ENCODE measurements around the gene LMF1. TPM values are rescaled to one million over a fixed set of nuclear protein-coding genes. Genes with fewer than 3 reads are reported as not detected.

LMF1 gene
- total and polyA plus RNA-seq, 9 of the 15 experiments (the other 6 are each of a cell fraction or from before 2014, with no cell fraction given) = 0.11 to 1.6 (median 0.55) TPM; not detected in 1

DNA sequence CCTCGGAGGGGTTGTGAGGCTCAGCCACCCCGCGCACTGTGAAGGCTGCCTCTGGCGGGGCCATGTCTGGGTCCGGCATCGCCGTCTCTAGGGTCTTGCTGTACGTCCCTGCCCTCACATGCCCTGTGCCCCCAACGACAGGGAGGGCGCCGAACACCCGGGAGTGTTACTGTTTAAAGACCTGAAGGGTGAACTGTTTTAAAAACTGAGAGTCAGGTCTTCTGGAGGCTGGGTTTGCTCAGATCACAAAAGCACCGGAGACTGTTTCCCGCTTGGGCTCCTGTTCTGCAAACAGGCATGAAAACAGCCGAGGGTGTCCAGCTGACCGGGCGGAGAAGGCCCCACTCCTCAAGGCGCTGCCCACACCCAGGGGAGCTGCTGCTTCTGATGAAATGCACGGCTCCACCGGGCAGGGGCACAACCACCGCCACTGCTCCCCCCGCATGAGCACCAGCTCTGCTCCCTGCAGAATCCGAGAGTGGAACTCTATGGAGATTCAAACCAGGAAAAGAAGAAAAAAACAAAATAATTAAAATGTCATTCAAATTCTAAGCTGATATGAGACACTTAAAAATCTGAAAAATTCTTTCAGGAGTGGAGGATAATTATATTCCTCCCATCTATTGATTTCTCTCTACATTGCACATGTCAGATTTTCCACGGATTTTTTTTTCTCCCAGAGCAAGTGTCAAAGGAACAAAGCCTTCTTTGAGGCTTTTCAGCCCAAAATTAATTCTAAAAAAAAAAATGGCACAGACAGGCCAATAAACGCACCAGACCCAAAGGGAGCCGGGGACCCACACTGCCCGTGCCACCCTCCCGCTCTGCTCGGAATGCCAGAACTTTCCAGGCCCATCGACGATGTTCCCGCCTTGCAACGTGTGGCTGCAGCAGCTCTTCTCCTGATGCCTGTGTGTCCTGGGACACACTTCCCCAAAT is 74.3 kb downstream of the LMF1 start:
- in situ Hi-C loops (cut with MboI) = no loop called here

DNA sequence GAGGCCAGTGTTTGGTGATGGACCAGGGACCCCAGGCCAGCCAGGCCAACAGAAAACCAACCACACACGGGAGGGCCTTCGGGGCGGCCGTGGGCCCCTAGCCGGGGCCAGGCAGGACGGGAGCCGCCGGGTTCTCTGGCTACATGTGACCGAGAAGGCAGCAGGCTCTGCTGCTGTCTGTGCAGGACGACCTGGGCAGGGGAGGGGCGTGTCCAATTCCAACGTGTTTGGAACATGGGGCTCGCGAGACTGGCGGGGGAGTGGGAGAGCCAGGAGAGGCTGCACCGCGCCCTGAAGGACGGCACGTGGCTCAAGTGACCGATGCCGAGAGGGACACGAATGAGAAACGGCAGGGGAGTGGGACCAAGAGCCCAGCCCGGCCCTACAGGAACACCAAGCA is 75.4 kb downstream of the LMF1 start:
- 5% methylated on average over 22 of the region's 24 CpGs for WGBS (ENCODE audit: insufficient coverage, low coverage, missing lambda C conversion rate)
- no peak overlapping the region for H2AFZ ChIP-seq (ENCODE audit: low read depth, low read length)
- no peaks in the 10 kb centered on the region for H3K36me3 ChIP-seq (ENCODE audit: control insufficient read depth, insufficient read depth, low read length)
- H3K4me3 ChIP-seq = no peak overlapping the region
- intact Hi-C loops (cut with micrococcal nuclease) = no loop called here
- FAIRE-seq (no peak), ATAC-seq (no peak), DNase-seq (ENCODE audit: extremely low read depth in 1 of 4, low spot score in 3 of 4) (no peak)
- peaks cover 38 to 93% of the 10 kb centered on the region in 2 experiments; a peak in 4 of 5 replicates for H3K27me3 ChIP-seq (ENCODE audit: control insufficient read depth in 2 of 2, insufficient read depth in 2 of 2, low read length in 2 of 2)
- no peak overlapping the region for H3K27ac ChIP-seq (ENCODE audit: extremely low read depth, low read depth, low read length)
- peaks cover 28% of the 10 kb centered on the region for H4K20me1 ChIP-seq (replicated peaks; ENCODE audit: control insufficient read depth, insufficient read depth, low read length)
- H3K9me3 ChIP-seq (replicated peaks; ENCODE audit: control insufficient read depth, insufficient read depth, low read depth, low read length) = no peaks in the 10 kb centered on the region
- no TSS peak for BruUV-seq (replicated peaks)
- H3K9ac ChIP-seq (ENCODE audit: insufficient read depth in 1 of 2, low read depth in 2 of 2, low read length in 2 of 2) = no peak overlapping the region
- ChIA-PET CTCF (ENCODE audit: low intra/inter-chr PET ratio) (no interaction called here), POLR2A (no interaction called here)
- no peaks in the 10 kb centered on the region for H3K9me1 ChIP-seq (ENCODE audit: control insufficient read depth, insufficient read depth, low read length)
- in situ Hi-C loops (cut with MboI) = no loop called here
- H3K4me1 ChIP-seq (replicated peaks in 1 of 2; ENCODE audit: control insufficient read depth in 2 of 2, insufficient read depth in 2 of 2, low read length in 2 of 2) = peaks cover 0 to 47% of the 10 kb centered on the region in 2 experiments; a peak in 2 of 5 replicates
- H3K79me2 ChIP-seq (ENCODE audit: control insufficient read depth, insufficient read depth, low read length) = no peaks in the 10 kb centered on the region
- no peak overlapping the region for H3K4me2 ChIP-seq (ENCODE audit: insufficient read depth, low read length)
- no peak for TF ChIP-seq ILF3 (IDR thresholded peaks at IDR 0.05; ENCODE audit: borderline replicate concordance)
- TF ChIP-seq ATF1 (CRISPR knock-in tag; IDR thresholded peaks at IDR 0.05) = no peak
- no peak for TF ChIP-seq ATF1 (tag; IDR thresholded peaks at IDR 0.05)
- TF ChIP-seq ZNF584 (CRISPR knock-in tag; IDR thresholded peaks at IDR 0.05; ENCODE audit: low read depth) = no peak
- TF ChIP-seq SIN3B (IDR thresholded peaks at IDR 0.05; ENCODE audit: low read depth) = no peak
- TF ChIP-seq, protein P1, sequence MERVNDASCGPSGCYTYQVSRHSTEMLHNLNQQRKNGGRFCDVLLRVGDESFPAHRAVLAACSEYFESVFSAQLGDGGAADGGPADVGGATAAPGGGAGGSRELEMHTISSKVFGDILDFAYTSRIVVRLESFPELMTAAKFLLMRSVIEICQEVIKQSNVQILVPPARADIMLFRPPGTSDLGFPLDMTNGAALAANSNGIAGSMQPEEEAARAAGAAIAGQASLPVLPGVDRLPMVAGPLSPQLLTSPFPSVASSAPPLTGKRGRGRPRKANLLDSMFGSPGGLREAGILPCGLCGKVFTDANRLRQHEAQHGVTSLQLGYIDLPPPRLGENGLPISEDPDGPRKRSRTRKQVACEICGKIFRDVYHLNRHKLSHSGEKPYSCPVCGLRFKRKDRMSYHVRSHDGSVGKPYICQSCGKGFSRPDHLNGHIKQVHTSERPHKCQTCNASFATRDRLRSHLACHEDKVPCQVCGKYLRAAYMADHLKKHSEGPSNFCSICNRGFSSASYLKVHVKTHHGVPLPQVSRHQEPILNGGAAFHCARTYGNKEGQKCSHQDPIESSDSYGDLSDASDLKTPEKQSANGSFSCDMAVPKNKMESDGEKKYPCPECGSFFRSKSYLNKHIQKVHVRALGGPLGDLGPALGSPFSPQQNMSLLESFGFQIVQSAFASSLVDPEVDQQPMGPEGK (CRISPR knock-in tag; IDR thresholded peaks at IDR 0.05; ENCODE audit: borderline replicate concordance) = no peak
- no peak for TF ChIP-seq ZNF175 (CRISPR knock-in tag; IDR thresholded peaks at IDR 0.05; ENCODE audit: low read depth)
- no peak for TF ChIP-seq ZNF133 (CRISPR knock-in tag; IDR thresholded peaks at IDR 0.05)
- peak; percentile 63; the same call in 1 of the 2 replicates for TF ChIP-seq CHD2 (IDR thresholded peaks at IDR 0.05; ENCODE audit: low read depth, low read length)
- no peak for TF ChIP-seq ZNF12 (CRISPR knock-in tag; IDR thresholded peaks at IDR 0.05)

More for the DNA sequence above, 74.3 kb downstream of the LMF1 start:
- ChIA-PET POLR2A (no interaction called here), CTCF (ENCODE audit: low intra/inter-chr PET ratio) (no interaction called here)
- Histone ChIP-seq H3K9me1 (ENCODE audit: control insufficient read depth, insufficient read depth, low read length) (no peaks in the 10 kb centered on the region), H3K9me3 (replicated peaks; ENCODE audit: control insufficient read depth, insufficient read depth, low read depth, low read length) (no peaks in the 10 kb centered on the region), H3K9ac (ENCODE audit: insufficient read depth in 1 of 2, low read depth in 2 of 2, low read length in 2 of 2) (no peak overlapping the region), H3K79me2 (ENCODE audit: control insufficient read depth, insufficient read depth, low read length) (no peaks in the 10 kb centered on the region), H3K4me1 (replicated peaks in 1 of 2; ENCODE audit: control insufficient read depth in 2 of 2, insufficient read depth in 2 of 2, low read length in 2 of 2) (peaks cover 0 to 40% of the 10 kb centered on the region in 2 experiments; a peak in 2 of 5 replicates), H3K36me3 (ENCODE audit: control insufficient read depth, insufficient read depth, low read length) (no peaks in the 10 kb centered on the region), H4K20me1 (replicated peaks; ENCODE audit: control insufficient read depth, insufficient read depth, low read length) (peaks cover 25% of the 10 kb centered on the region), H3K27ac (ENCODE audit: extremely low read depth, low read depth, low read length) (no peak overlapping the region), H2AFZ (ENCODE audit: low read depth, low read length) (no peak overlapping the region), H3K27me3 (ENCODE audit: control insufficient read depth in 2 of 2, insufficient read depth in 2 of 2, low read length in 2 of 2) (peaks cover 38 to 93% of the 10 kb centered on the region in 2 experiments; a peak in 4 of 5 replicates), H3K4me2 (ENCODE audit: insufficient read depth, low read length) (no peak overlapping the region), H3K4me3 (no peak overlapping the region)
- intact Hi-C loops (cut with micrococcal nuclease) = no loop called here
- no peak for FAIRE-seq
- no peak for ATAC-seq
- DNase-seq (ENCODE audit: extremely low read depth in 1 of 4, low spot score in 3 of 4) = no peak
- WGBS (ENCODE audit: insufficient coverage, low coverage, missing lambda C conversion rate) = 11% methylated on average over 33 of the region's 33 CpGs
- BruUV-seq (replicated peaks) = no TSS peak
- TF ChIP-seq SRSF1 (IDR thresholded peaks at IDR 0.05; ENCODE audit: low read depth, low read length) = no peak
- TF ChIP-seq ZC3H8 (IDR thresholded peaks at IDR 0.05) = no peak
- 0 out of 2 replicates have a peak, but pooled peaks have one; percentile 34 for TF ChIP-seq SPI1 (IDR thresholded peaks at IDR 0.05; ENCODE audit: borderline replicate concordance, low read depth, low read length)

All from K562 (cell line).